HG02588 (cell line): ENCODE data around the gene OCA2.

Experiments
- ATAC-seq: cut with Tn5 transposase; IDR thresholded peaks from one replicate; pipeline ENCODE4 v1.9.1; 2021; ENCODE audit warnings: mild to moderate bottlenecking, moderate library complexity; ENCODE audit not compliant: unreplicated experiment

OCA2 gene

DNA sequence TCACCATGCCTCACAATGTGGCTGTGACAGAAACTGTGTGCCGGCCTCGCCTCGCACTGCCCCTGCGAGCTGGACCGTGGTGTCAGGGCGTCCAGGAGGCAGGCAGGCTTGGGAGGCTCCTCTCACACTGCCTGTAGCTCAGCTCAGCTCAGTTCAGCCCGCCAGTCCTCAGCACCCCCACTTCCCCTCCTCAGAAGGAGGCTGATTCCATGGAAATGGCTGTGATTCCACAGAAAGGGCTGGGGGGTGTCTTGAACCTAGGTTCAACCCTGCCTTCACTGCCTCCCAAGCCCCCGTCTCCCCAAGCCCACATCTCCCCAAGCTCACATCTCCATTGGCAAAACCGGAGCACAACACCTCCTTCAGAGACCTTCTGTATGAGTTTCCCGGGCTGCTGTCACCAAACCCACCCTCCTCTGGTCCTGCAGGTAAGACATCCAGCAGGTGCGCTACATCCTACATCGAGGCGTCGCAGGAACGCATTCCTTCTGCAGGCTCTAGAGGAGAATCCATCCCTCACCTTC is 94.0 kb downstream of the OCA2 start:
- no peak for ATAC-seq

DNA sequence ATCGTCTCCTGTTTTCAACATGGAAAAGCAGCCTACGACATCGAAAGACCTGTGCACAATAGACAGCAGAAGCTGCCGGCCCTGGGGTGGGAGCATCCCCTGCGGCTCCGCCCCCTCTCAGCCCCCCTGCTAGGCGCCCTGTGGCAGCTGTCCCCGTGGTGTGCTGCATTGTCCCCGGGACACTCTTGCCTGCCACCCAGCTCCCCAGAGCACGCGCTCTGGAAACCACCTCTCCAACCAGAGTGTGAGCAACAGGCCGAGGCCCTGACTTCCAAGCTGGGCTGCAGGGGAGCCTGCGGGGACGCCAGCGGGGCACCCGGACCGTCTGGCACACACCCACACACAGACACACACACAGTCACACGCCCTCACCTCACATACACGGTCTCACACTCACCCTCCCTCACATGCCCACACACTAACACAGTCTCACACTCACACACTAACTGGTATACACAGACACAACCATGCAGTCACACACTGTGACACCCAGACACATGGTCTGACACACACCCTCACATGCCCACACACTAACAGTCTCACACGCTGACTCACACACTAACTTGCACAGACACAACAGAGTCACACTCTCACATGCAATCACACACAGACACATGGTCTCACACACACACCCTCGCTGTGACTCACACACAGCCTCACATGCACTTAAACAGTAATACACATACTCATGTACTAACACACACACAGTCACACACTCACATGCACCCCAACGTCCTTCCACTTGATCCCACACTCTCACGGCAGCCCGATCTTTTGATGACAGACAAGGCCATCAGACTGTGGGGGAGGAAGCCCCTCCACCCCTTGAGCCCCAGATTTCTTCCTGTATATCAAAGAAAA is 94.7 kb downstream of the OCA2 start:
- ATAC-seq: no peak

DNA sequence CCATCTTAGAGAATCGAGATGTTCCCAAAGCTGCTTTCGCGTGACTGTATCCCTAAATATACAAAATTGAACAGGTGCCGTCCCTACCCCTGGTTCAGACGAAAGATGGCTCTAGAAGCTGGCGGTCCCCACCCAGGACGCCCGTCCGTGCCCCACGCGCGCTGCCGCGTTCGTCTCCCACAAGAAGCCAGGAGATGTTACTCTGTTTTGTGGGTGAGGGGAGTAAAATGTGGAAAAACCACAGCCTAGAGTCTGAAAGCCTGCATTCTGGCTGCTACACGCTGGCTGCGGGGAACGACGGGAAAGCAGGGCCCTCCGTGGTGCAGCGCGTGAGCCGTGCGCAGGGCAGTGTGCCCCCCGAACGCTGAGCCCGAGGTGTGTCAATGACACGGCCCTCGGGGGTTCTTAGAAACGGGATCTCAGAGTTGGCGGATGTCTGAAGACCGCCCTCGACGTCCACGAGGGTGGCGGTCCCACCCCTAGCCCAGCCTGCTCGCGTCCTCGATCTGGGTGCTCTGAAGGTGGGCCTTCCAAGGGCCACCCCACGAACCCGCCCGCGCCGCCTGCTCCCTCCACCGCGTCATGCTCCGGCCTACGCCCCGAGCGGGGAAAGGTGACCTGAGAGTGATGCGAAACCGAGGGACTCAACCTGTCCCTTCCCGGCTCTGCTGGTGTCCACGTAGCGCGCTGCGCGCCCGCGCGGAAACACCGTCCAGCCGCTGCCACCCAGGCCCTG is 95.6 kb downstream of the OCA2 start:
- ATAC-seq: no peak

DNA sequence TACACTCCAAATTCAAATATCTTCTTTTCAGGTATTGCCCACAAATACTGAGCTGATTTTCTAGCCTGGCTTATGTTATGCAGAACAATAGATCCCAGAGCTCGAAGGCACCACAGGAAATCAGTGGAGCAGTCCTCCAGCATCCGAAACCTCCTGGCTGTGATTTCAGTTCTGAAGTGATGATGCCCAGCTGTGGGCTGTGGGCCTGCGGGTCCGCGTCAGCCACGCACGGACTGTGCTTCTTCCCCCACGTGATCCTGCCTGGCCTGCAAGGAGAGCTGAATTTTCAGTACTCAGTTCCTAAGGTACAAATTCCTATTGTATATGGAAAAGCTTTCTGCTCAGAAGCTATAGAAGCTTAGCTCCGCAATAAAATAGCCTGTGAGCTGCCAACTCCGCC is 96.2 kb downstream of the OCA2 start:
- ATAC-seq: no peak

DNA sequence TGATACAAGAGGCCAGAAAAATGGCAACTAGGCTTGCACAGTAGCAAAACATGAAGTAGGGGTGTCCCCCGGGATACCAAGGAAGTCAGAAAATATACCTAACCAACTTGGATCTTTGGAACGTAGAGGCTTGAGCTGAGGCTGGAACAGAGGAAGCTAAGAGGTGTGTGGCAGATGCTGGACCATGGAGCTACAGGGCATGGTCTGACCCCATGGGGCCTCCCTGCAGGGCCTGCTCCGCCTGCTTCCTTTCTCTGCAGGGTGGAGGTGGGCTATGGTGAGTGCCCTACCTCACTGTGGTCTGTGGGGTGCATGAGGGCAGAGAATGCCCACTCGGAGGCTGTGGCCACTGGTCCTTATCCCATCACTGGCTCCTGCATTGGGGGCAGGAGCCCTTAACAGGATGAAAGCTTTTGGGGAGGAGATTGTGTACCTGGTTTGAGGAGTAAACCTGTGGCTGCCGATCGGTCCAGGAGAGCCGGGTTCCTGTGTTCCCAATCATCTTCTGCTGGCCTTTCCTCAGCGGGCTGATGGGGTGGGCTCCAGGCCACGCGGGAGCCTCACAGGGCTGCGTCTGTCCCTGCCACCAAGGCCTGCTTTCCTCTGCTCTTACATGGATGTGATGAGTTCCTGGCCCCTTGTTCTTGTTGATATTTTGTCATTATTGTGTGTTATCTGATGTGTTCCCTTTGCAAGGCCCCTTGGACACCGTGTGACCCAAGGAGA is 96.8 kb downstream of the OCA2 start:
- ATAC-seq: no peak

DNA sequence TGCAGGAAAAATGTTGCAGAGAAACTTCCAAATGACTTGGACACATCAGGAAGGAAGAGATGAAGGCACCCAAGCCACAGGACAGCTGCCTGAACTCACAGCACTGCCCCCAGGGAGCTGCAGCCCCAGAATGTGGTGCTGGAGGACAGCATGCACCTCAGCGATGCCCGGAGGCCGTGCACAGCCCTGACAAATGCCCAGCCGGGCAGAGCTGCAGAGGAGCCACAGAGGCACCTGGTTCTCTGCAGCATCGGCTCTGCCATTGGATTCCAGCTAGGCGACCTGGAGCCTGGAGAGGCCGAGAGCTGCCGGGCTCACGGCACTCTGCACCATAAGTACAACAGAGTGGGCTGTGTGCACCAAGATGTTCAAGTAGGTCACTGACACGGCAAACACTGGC is 97.5 kb downstream of the OCA2 start:
- no peak for ATAC-seq

DNA sequence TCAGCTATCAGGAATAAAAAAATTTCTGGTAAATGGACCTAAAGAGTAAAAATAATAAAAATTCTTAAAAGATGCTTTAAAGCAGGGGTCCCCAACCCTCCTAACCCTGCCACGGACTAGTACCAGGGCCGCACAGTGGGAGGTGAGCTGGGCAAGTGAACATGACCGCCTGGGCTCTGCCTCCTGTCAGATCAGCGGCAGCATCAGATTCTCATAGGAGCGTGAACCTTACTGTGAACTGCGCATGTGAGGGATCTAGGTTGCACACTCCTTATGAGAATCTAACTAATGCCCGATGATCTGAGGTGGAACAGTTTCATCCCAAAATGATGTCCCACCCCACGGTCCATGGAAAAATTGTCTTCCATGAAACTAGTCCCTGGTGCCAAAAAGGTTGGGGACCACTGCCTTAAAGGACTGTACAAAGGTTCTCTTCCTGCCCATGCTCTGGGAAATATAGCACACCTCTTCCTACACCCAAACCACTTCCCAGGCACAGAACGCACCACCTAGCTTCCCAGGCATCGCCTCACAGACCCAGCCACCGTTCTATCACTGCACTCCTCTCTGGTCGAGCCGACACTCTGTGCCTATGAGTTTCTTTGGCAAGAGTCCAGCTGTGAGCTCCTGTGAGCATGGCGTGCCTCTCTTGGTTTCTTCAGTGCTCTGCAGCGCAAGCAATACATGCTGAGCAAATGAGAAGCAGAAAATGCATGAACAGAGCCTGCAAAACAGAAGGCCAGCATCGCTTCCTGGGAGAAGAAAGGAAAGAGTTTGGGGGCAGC is 104.9 kb downstream of the OCA2 start:
- no peak for ATAC-seq

DNA sequence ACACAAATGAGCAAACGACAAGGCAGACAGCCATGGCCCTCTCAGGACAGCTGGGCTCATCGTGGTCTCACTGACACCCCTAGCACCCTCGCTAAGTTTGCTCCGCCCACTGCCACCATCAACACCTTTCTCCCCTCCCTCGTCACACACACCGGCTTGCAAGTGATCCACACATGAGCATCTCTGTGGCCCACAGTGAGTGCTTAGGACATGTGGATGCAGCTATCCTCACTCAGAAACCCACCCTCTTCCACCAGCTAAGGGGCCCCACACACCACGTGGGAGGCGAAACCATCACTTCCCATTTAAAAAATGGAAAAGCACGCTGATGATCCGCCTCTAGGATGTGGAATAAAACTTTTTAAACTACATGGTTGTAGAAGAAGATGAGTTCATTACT is 105.6 kb downstream of the OCA2 start:
- no peak for ATAC-seq

DNA sequence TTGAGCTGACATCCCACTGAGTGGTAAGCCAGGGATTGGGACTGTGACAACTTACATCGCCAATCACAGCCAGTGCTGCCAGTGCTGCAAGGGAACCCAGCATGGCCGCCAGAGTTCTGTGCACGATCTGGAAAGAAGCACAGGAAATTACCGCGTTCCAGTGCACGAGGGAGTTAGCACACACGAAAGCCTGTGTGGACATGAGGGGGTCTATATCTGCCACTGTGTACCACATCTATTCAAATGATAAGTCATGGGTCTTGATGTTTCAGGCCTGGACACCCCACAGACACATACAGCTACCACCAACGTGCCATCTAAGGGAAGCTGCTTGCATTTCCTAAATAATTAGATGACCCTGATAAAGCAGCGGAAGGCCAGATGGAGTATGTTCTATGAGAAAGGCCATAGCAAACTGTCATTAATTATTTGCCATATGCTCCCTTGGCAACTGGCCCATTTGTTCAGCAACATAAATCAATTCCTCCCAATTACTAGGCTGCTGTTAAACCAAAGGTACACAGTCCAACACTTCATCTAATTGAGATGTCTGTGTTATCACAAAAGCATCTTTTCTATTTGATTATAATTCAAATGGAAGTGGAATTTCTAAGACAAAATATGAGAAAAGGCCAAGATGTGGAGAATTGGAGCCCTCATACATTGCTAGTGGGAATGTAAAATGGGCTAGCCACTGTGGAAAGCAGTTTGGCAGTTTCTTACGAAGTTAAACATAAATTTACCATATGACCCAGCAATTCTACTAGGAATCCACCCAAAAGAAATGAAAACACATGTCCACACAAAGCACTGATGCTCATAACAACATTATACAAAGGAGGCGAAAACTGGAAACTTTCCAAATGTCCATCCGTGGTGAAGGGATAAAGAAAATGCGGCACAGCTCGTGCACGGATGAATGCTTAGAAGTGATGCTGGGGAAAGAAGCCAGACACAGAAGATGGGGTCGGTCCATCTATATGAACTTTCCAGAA is 108.3 kb downstream of the OCA2 start:
- no peak for ATAC-seq

DNA sequence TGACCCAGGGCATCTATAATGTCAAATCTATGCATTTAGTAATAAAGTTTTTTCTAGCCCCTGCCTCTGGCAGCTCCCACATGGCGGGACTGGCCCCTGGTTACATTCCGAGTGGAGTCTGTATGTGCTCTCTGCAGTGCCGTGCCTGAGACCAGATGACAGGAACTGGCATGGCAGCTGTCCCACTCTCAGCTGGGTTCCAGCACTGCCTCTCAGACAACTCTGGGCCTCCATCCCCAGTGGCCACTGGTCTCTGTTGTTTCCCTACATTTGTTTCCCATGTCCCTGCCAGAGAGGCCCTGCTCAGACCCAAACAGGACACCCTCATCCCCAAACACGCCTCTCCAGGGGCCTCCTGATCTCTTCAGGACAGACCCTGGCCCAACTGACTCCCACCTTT is 109.3 kb downstream of the OCA2 start:
- ATAC-seq: no peak

DNA sequence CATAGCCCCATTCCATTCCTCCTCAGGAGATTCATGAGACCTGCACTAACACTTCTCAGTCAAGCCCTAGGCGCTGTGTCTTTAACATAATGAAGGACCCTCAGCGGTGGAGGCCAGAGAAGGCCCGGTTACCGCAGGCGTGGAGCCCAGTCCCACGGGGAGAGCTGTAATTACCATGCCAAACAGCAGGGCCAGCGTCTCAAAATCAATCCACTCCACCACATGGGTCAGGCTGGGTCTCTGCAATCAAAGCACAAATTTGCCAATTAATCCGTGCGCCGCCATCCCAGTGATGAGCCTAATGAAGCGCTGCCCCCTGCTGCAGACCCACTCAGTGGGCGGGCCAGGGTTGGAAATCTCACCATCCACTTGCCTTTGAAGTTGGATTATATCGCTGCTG is 109.7 kb downstream of the OCA2 start:
- no peak for ATAC-seq

DNA sequence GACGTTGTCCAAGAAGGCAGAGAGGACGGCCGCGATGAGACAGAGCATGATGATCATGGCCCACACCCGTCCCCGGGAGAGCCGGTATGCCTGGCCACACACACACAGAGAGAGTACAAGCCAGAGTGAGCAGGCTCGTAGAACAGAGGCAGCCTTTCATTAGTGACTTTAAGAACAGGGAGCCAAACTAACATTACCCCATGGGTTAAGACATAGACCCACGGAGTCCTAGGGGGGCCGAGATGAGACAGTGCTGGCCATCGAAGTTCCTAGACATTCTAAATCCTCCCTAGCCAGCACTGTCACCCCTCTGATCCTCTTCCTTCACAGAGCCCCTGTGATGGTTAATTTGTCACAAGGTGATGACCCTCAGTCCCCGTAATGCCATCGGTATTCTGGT is 114.0 kb downstream of the OCA2 start:
- ATAC-seq: no peak

DNA sequence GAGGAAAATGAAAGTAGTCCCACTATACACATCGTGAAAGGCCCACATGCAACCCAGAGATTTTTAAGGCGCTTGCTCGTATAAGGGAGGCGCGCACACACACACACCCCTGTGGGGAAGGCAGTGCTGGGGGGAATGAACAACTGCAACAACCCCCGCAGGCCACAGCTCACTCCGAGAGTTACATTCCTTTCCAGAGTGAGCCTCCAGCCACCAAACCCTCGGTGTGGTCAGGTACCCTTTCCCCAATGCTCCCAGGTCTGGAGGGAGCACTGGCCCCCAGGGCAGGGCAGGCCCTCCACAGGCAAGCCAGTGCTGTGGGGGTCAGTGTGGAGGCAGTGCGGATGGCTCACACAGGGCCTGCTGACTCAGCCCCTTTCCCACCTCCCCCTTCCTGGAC is 115.6 kb downstream of the OCA2 start:
- ATAC-seq: no peak

DNA sequence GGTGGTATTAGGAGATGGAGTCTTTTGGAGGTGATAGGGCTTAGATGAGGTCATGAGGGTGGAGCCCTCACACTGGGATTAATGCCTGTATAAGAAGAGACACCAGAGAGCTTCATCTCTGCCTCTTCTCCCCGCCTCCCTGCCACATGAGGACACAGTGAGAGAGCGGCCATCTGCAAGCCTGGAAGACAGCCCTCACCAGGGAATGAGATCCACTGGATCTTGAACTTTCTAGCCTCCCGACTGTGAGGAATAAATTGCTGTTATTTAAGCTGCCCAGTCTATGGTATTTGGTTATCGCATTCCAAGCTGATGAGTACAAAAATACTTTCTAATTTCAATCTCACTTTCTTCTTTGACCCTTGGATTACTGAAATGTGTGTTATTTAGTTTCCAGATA is 121.4 kb downstream of the OCA2 start:
- no peak for ATAC-seq

DNA sequence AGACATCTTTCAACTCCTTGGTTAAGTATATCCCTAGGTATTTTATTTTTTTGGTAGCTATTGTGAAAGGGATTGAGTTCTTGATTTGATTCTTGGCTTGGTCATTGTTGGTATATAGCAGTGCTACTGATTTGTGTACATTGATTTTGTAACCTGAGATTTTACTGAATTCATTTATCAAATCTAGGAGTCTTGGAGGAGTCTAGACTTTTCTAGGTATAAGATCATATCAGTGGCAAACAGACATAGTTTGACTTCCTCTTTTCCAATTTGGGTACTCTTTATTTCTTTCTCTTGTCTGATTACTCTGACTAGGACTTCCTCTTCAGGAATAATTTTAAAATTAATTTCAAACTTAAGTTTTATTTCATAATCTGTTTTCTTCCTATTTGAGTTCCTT is 125.2 kb downstream of the OCA2 start:
- no peak for ATAC-seq

DNA sequence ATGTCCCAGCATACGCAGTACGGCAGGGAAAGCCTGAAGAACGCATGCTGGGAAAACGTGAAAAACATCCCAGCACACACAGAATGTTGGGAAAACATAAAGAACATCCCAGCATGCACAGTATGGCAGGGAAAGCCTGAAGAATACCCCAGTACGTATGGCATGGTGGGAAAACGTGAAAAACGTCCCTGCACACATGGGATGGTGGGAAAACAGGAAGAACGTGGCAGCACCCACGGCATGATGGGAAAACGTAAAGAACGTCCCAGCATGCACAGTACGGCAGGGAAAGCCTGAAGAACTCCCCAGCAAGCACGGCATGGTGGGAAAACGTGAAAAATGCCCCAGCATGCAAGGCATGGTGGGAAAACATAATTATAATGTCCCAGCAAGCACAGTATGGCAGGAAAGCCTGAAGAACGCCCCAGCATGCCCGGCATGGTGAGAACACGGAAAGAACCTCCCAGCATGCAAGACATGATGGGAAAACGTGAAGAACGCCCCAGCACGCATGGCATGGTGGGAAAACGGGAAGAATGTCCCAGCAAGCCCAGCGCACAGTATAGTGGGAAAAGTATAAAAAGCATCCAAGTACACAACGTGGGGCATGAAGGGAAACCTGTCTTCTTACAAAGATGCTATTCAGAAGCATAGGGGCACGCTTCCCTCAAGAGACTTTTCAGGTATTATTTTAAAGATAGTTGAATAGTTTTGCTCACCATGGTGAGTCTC is 128.3 kb downstream of the OCA2 start:
- ATAC-seq: no peak

DNA sequence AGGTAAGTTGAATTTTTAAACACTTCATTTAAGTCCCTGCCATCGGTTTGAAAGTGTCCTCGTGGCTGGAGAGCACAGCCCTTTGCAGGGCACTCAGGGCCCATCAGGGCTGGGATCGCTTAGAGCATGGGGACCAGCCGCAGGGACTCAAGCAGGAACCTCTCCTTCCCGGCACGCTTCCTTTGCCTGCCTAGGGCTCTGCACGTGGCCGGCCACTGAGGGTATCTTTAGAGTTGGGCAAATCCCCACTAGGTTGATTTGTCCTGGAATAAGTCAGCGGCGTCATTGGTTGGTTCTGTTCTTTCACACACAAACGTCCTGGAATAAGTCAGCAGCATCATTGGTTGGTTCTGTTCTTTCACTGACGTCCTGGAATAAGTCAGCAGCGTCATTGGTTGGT is 131.6 kb downstream of the OCA2 start:
- ATAC-seq: no peak

DNA sequence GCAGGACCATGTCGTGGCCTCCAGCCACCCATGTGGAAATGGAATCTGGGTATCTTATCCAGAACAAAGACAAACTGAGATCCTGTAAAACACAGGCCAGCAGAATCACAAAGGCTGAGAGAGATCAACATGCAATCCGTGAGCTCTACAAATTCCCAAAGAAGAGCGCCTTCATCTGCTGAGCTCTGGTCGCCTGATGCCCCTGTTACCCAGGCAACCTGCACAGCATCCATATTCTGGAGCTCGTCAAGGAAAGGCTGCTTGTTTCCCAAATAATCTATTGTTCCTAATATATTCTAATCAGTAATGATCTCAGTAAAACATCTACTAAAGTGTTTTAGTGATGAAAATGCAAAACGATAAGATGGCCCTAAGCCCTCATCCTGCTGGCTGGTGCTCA is 133.6 kb downstream of the OCA2 start:
- no peak for ATAC-seq

DNA sequence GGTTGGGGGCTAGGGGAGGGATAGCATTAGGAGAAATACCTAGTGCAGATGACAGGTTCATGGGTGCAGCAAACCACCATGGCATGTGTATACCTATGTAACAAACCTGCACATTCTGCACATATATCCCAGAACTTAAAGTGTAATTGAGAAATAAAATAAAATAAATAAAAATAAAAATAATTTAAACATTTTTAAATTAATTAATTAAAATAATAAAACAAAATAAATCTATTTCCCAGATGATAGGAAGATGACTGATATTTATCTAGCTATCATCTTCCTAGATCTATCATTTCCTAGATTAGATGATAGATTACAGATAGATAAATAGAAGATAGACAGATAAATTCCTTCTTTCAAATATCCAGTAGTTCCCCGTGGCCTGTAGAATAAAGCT is 137.3 kb downstream of the OCA2 start:
- no peak for ATAC-seq
